GM12891 (cell line): ENCODE measurements around the gene CABLES1.

Experiments used
- POLR2A ChIP-seq: IDR thresholded peaks from 2 replicates; pipeline ENCODE4 v1.6.1; 2011; ENCODE audit warnings: low read depth, low read length, control low read depth
- POLR2AphosphoS5 ChIP-seq: IDR thresholded peaks from 2 replicates; pipeline ENCODE4 v1.6.1; 2011; ENCODE audit warnings: low read depth, low read length, control low read depth
- POU2F2 ChIP-seq: IDR thresholded peaks from 2 replicates; pipeline ENCODE4 v1.6.1; 2011; ENCODE audit warnings: low read depth, mild to moderate bottlenecking, control low read depth, low read length, moderate library complexity

GRCh38 chr18:23088310-23088709, 47.0 kb upstream of the CABLES1 start:
- TF ChIP-seq POLR2AphosphoS5, result no peak
- no peak for TF ChIP-seq POLR2A
- no peak for TF ChIP-seq POU2F2
